Gastroesophageal sphincter (tissue), 3 donors: ENCODE data around the gene FNDC3A.

Experiments used
- CTCF ChIP-seq, 4 experiments: fragments of 200-600 bp in 2 of 4; fragments of 450-650 bp in 2 of 4; sonication (generic) in 1 of 4; IDR thresholded peaks; one replicate each; pipeline ENCODE4 v1.5.1; 2017 to 2019; ENCODE audit warnings: antibody characterized with exemption in 4 of 4, mild to moderate bottlenecking in 2 of 4, moderate library complexity in 2 of 4
- EP300 ChIP-seq: sonication (generic); formaldehyde crosslinking; IDR thresholded peaks from one replicate; pipeline ENCODE4 v1.6.1; 2017; ENCODE audit warnings: antibody characterized with exemption, mild to moderate bottlenecking
- POLR2A ChIP-seq, 2 donors: fragments of 450-650 bp; IDR thresholded peaks; one replicate each; pipeline ENCODE4 v1.6.1; 2017; ENCODE audit warnings: antibody characterized with exemption in 2 of 2, mild to moderate bottlenecking in 2 of 2, moderate library complexity in 1 of 2
- POLR2AphosphoS5 ChIP-seq: sonication (generic); formaldehyde crosslinking; IDR thresholded peaks from one replicate; pipeline ENCODE4 v1.6.1; 2017; ENCODE audit warnings: antibody characterized with exemption

GRCh38 chr13:49225223-49226042, 249.7 kb downstream of the FNDC3A start:
- TF ChIP-seq CTCF (IDR thresholded peaks at IDR 0.05) (no peak), POLR2AphosphoS5 (peak; percentile 28), EP300 (no peak), POLR2A (IDR thresholded peaks at IDR 0.05) (no peak)
